Activated naive CD4-positive, alpha-beta T cell treated with anti-CD3 and anti-CD28 coated beads, Interleukin-2, amount 10 ng/mL, durations not matched to agents 7 days and 5 days (primary cell): Measurements from ENCODE around the gene PKLR.
A peak's percentile ranks its signal among the peaks of the same experiment; 100 is the strongest.

ENCODE experiments used
- CTCF ChIA-PET: fragments of 350-600 bp; sonication (Branson Sonifier 250); formaldehyde crosslinking; loops from one replicate; lab custom pipeline; 2021; ENCODE audit warnings: antibody characterized with exemption; lab: Charles Lee
- DNase-seq: peaks from one replicate; pipeline ENCODE4 v3.0.0-alpha.2; 2020
- H3K27ac Mint-ChIP-seq: one replicate; pipeline ENCODE4 v1.8.0; 2021; ENCODE audit warnings: mild to moderate bottlenecking, moderate library complexity, mixed read lengths
- H3K27me3 Mint-ChIP-seq: one replicate; pipeline ENCODE4 v1.8.0; 2021; ENCODE audit warnings: mild to moderate bottlenecking, mixed read lengths
- H3K36me3 Mint-ChIP-seq: one replicate; pipeline ENCODE4 v1.8.0; 2021; ENCODE audit warnings: mixed read lengths
- H3K4me1 Mint-ChIP-seq: one replicate; pipeline ENCODE4 v1.8.0; 2021; ENCODE audit warnings: mixed read lengths
- H3K4me3 Mint-ChIP-seq: one replicate; pipeline ENCODE4 v1.8.0; 2021; ENCODE audit warnings: mild to moderate bottlenecking, moderate library complexity, mixed read lengths
- H3K9me3 Mint-ChIP-seq: one replicate; pipeline ENCODE4 v1.8.0; 2021; ENCODE audit warnings: mixed read lengths

PKLR gene

GRCh38 chr1:155286544-155286943 lies 14.7 kb downstream of the PKLR start:
- no peaks in the 10 kb centered on the region for H3K9me3 Mint-ChIP-seq
- H3K36me3 Mint-ChIP-seq = no peaks in the 10 kb centered on the region
- no peak overlapping the region for H3K4me3 Mint-ChIP-seq
- peaks cover 17% of the 10 kb centered on the region for H3K27me3 Mint-ChIP-seq
- CTCF ChIA-PET = interaction anchor here (0.6 kb wide), 1 partner anchor 336 kb away, joined by 3 read pairs; no protein-coding TSS in a partner anchor
- H3K4me1 Mint-ChIP-seq = no peaks in the 10 kb centered on the region
- DNase-seq = no peak
- no peak overlapping the region for H3K27ac Mint-ChIP-seq

GRCh38 chr1:155285631-155286044 lies 15.6 kb downstream of the PKLR start:
- Mint-ChIP-seq H3K27ac (no peak overlapping the region), H3K27me3 (peaks cover 12% of the 10 kb centered on the region), H3K9me3 (no peaks in the 10 kb centered on the region), H3K4me1 (no peaks in the 10 kb centered on the region), H3K36me3 (no peaks in the 10 kb centered on the region), H3K4me3 (no peak overlapping the region)
- CTCF ChIA-PET = no interaction called here
- no peak for DNase-seq

GRCh38 chr1:155285063-155285462 lies 16.2 kb downstream of the PKLR start:
- no peak for DNase-seq
- H3K4me1 Mint-ChIP-seq = no peaks in the 10 kb centered on the region
- no peak overlapping the region for H3K27ac Mint-ChIP-seq
- H3K4me3 Mint-ChIP-seq = no peak overlapping the region
- H3K27me3 Mint-ChIP-seq = peaks cover 6% of the 10 kb centered on the region
- CTCF ChIA-PET = no interaction called here
- no peaks in the 10 kb centered on the region for H3K36me3 Mint-ChIP-seq
- H3K9me3 Mint-ChIP-seq = no peaks in the 10 kb centered on the region

GRCh38 chr1:155284476-155284875 lies 16.8 kb downstream of the PKLR start:
- H3K9me3 Mint-ChIP-seq = no peaks in the 10 kb centered on the region
- DNase-seq = no peak
- no peak overlapping the region for H3K4me3 Mint-ChIP-seq
- CTCF ChIA-PET = no interaction called here
- peaks cover 4% of the 10 kb centered on the region for H3K27me3 Mint-ChIP-seq
- no peaks in the 10 kb centered on the region for H3K36me3 Mint-ChIP-seq
- no peak overlapping the region for H3K27ac Mint-ChIP-seq
- H3K4me1 Mint-ChIP-seq = peaks cover 1% of the 10 kb centered on the region

GRCh38 chr1:155282488-155283091 lies 18.6 kb downstream of the PKLR start:
- CTCF ChIA-PET = interaction anchor here (1.3 to 4.9 kb wide), 2 partner anchors 10 to 31 kb away, joined by 3 to 26 read pairs; no protein-coding TSS in a partner anchor
- H3K27me3 Mint-ChIP-seq = peaks cover 20% of the 10 kb centered on the region
- H3K36me3 Mint-ChIP-seq = no peaks in the 10 kb centered on the region
- peaks cover 10% of the 10 kb centered on the region for H3K4me1 Mint-ChIP-seq
- no peaks in the 10 kb centered on the region for H3K9me3 Mint-ChIP-seq
- H3K27ac Mint-ChIP-seq = no peak overlapping the region
- DNase-seq = no peak
- H3K4me3 Mint-ChIP-seq = no peak overlapping the region

- Mint-ChIP-seq H3K4me3 (no peak overlapping the region), H3K36me3 (no peaks in the 10 kb centered on the region), H3K27me3 (peaks cover 26% of the 10 kb centered on the region), H3K4me1 (peaks cover 27% of the 10 kb centered on the region), H3K9me3 (no peaks in the 10 kb centered on the region), H3K27ac (no peak overlapping the region)
- DNase-seq = no peak
- CTCF ChIA-PET = interaction anchor here (1.3 to 4.9 kb wide), 2 partner anchors 28 to 43 kb away, joined by 3 to 26 read pairs; no protein-coding TSS in a partner anchor
These were observed 22.0 kb downstream of the PKLR start for GRCh38 chr1:155279268-155279667.

- peak overlapping the region; percentile 68 for H3K4me3 Mint-ChIP-seq
- H3K27me3 Mint-ChIP-seq = peaks cover 26% of the 10 kb centered on the region
- H3K36me3 Mint-ChIP-seq = no peaks in the 10 kb centered on the region
- H3K27ac Mint-ChIP-seq = no peak overlapping the region
- no peak for DNase-seq
- H3K9me3 Mint-ChIP-seq = no peaks in the 10 kb centered on the region
- CTCF ChIA-PET = interaction anchor here (0.6 to 4.9 kb wide), 5 partner anchors 12 to 45 kb away, joined by 3 to 26 read pairs (median 3); no protein-coding TSS in a partner anchor
- H3K4me1 Mint-ChIP-seq = peaks cover 30% of the 10 kb centered on the region
These were observed 22.5 kb downstream of the PKLR start for GRCh38 chr1:155278689-155279160.

- Mint-ChIP-seq H3K27me3 (peaks cover 26% of the 10 kb centered on the region), H3K4me3 (peak overlapping the region; percentile 68), H3K27ac (no peak overlapping the region), H3K36me3 (peaks cover 1% of the 10 kb centered on the region), H3K9me3 (no peaks in the 10 kb centered on the region), H3K4me1 (peaks cover 35% of the 10 kb centered on the region)
- peak; percentile 86 for DNase-seq
- CTCF ChIA-PET = interaction anchor here (0.6 to 4.9 kb wide), 4 partner anchors 11 to 46 kb away, joined by 3 to 26 read pairs (median 3); no protein-coding TSS in a partner anchor
These were observed 23.1 kb downstream of the PKLR start for GRCh38 chr1:155277902-155278688.

- Mint-ChIP-seq H3K36me3 (peaks cover 8% of the 10 kb centered on the region), H3K27ac (peak within 1 kb of the TSS; percentile 26), H3K4me3 (peak within 1 kb of the TSS; percentile 68), H3K27me3 (peaks cover 26% of the 10 kb centered on the region), H3K4me1 (peaks cover 41% of the 10 kb centered on the region), H3K9me3 (no peaks in the 10 kb centered on the region)
- CTCF ChIA-PET = interaction anchor here (0.6 to 4.9 kb wide), 4 partner anchors 26 to 529 kb away, joined by 3 to 26 read pairs (median 4); partner anchors contain the start of gene FDPS
- peak; percentile 96 for DNase-seq
These were observed 24.0 kb downstream of the PKLR start, which contains the start of gene HCN3 for GRCh38 chr1:155277070-155277901. Gene HCN3 (plus strand): TSS chr1:155277463. CDS start chr1:155277591, 128 bp downstream.

GRCh38 chr1:155273343-155274245 lies 27.6 kb downstream of the PKLR start, which contains the start of gene CLK2:
Gene CLK2 (minus strand): TSS chr1:155273504. CDS start chr1:155270977, 2,527 bp downstream.
- CTCF ChIA-PET = interaction anchor here (1.0 to 4.7 kb wide), 6 partner anchors 17 to 50 kb away, joined by 3 to 34 read pairs (median 4); partner anchors contain the start of genes FDPS and RUSC1
- no peaks in the 10 kb centered on the region for H3K9me3 Mint-ChIP-seq
- H3K27me3 Mint-ChIP-seq = peaks cover 16% of the 10 kb centered on the region
- H3K4me3 Mint-ChIP-seq = peak within 1 kb of the TSS; percentile 86
- peak; percentile 98 for DNase-seq
- H3K36me3 Mint-ChIP-seq = peaks cover 35% of the 10 kb centered on the region
- H3K27ac Mint-ChIP-seq = peak within 1 kb of the TSS; percentile 95
- peaks cover 56% of the 10 kb centered on the region for H3K4me1 Mint-ChIP-seq

- CTCF ChIA-PET = interaction anchor here (1.2 to 4.7 kb wide), 6 partner anchors 9 to 324 kb away, joined by 3 to 34 read pairs (median 6); partner anchors contain the start of gene RUSC1
- Mint-ChIP-seq H3K4me3 (peak overlapping the region; percentile 86), H3K27me3 (peaks cover 7% of the 10 kb centered on the region), H3K27ac (peak overlapping the region; percentile 90), H3K36me3 (peaks cover 43% of the 10 kb centered on the region), H3K9me3 (no peaks in the 10 kb centered on the region), H3K4me1 (peaks cover 52% of the 10 kb centered on the region)
- no peak for DNase-seq
These were observed 28.5 kb downstream of the PKLR start for GRCh38 chr1:155272466-155273342.

- no peaks in the 10 kb centered on the region for H3K9me3 Mint-ChIP-seq
- CTCF ChIA-PET = interaction anchor here (1.9 kb wide), 1 partner anchor 19 kb away, joined by 4 read pairs; no protein-coding TSS in a partner anchor
- H3K27ac Mint-ChIP-seq = peak overlapping the region; percentile 56
- no peak overlapping the region for H3K4me3 Mint-ChIP-seq
- DNase-seq = no peak
- peaks cover 72% of the 10 kb centered on the region for H3K36me3 Mint-ChIP-seq
- peaks cover 41% of the 10 kb centered on the region for H3K4me1 Mint-ChIP-seq
- no peaks in the 10 kb centered on the region for H3K27me3 Mint-ChIP-seq
These were observed 31.9 kb downstream of the PKLR start for GRCh38 chr1:155269381-155269780.
